Measurements from ENCODE around the gene CCDC141. TPM values are rescaled to one million over a fixed set of nuclear protein-coding genes. Genes with fewer than 3 reads are reported as not detected.

CCDC141 gene
- total and polyA plus RNA-seq, 3 donors from 2014 or later: 2.2 to 25.9 (median 17.8) TPM

DNA sequence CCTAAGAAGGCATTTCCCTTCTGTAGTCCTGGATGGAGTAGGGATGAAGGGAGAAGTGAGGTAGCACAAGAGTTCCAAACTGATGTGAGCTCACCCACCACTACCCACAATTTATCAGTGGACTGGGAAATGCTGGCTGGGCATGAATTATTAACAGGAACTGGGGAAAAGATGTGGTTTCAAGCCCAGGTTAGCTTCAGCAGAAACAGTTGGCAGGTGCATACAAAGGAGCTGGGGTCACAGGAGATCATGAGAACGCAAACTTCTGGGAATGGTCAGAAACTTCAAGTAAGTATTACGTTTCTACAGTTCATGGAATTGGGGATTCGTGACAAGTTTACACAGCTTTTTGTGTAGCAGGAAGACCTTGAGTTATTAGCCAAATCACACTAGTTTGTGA, 5.4 kb downstream of the CCDC141 start:
- no peak for DNase-seq
- no peak overlapping the region for H3K27ac ChIP-seq
- no peaks in the 10 kb centered on the region for H3K27me3 ChIP-seq
- H3K4me1 ChIP-seq: peaks cover 5% of the 10 kb centered on the region
- TF ChIP-seq POLR2A (IDR thresholded peaks at IDR 0.05): no peak
- TF ChIP-seq, protein P1, sequence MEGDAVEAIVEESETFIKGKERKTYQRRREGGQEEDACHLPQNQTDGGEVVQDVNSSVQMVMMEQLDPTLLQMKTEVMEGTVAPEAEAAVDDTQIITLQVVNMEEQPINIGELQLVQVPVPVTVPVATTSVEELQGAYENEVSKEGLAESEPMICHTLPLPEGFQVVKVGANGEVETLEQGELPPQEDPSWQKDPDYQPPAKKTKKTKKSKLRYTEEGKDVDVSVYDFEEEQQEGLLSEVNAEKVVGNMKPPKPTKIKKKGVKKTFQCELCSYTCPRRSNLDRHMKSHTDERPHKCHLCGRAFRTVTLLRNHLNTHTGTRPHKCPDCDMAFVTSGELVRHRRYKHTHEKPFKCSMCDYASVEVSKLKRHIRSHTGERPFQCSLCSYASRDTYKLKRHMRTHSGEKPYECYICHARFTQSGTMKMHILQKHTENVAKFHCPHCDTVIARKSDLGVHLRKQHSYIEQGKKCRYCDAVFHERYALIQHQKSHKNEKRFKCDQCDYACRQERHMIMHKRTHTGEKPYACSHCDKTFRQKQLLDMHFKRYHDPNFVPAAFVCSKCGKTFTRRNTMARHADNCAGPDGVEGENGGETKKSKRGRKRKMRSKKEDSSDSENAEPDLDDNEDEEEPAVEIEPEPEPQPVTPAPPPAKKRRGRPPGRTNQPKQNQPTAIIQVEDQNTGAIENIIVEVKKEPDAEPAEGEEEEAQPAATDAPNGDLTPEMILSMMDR (IDR thresholded peaks at IDR 0.05): no peak
- H3K36me3 ChIP-seq (ENCODE audit: low read depth, missing control alignments): no peaks in the 10 kb centered on the region
- no peak overlapping the region for H3K4me3 ChIP-seq
- H3K9me3 ChIP-seq: no peaks in the 10 kb centered on the region
- 86 to 92% methylated on average over 3 of the region's 3 CpGs for WGBS, 2 donors
- intact Hi-C loops (cut with DNase I; ENCODE audit: low total_unique reads): no loop called here

DNA sequence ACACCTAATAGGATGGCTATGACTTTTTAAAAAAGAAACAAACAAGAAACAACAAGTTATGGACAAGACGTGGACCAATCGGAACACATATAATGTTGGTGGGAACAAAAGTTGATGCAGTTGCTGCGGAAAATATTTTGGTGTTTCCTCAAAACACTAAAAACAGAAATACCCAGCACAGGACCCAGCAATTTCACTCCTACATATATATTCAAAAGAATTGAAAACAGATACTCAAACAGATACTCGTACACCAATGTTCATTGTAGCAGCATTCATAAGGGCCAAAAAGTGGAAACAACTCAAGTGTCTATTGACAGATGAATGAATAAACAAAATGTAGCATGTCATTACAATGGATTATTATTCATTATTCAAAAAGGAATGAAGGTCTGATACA, 12.1 kb downstream of the CCDC141 start:
- H3K4me3 ChIP-seq: no peak overlapping the region
- no peaks in the 10 kb centered on the region for H3K36me3 ChIP-seq (ENCODE audit: low read depth, missing control alignments)
- no peak overlapping the region for H3K27ac ChIP-seq
- WGBS, 2 donors: 94 to 95% methylated on average over 4 of the region's 4 CpGs
- intact Hi-C loops (cut with DNase I; ENCODE audit: low total_unique reads): no loop called here
- no peaks in the 10 kb centered on the region for H3K9me3 ChIP-seq
- H3K27me3 ChIP-seq: no peaks in the 10 kb centered on the region
- no peak for TF ChIP-seq POLR2A (IDR thresholded peaks at IDR 0.05)
- TF ChIP-seq, protein P1 (IDR thresholded peaks at IDR 0.05): no peak
- no peaks in the 10 kb centered on the region for H3K4me1 ChIP-seq
- DNase-seq: no peak

DNA sequence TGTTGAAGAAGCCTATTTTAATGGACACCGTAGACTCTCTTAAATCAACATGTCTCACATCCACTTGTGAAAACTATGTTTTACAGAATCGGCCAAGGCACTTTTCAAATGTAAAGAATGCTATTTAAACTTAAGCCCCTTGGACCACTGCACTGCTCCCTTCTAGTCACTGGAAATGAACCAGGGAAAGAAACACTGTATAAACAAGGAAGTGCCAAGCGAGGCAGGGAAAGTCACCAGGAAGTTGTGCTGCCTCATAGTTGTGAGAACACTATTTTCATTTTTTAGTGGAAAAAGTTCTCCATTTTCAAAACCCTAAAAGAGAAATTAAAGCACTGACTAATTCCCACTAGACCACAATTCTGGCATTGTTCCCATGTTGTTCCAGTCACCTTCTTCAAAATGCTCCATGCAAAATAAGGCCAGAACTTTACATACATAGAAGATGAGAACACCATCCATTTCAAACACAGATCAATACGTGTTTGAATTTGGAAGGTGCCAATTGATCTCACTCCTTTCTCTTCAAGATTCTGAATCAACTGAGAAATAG, 13.5 kb downstream of the CCDC141 start:
- H3K4me3 ChIP-seq: no peak overlapping the region
- no peak for DNase-seq
- no peak overlapping the region for H3K27ac ChIP-seq
- H3K36me3 ChIP-seq (ENCODE audit: low read depth, missing control alignments): no peaks in the 10 kb centered on the region
- WGBS, 2 donors: 89 to 94% methylated on average over 4 of the region's 4 CpGs
- H3K4me1 ChIP-seq: no peaks in the 10 kb centered on the region
- TF ChIP-seq POLR2A (IDR thresholded peaks at IDR 0.05): no peak
- TF ChIP-seq, protein P1 (IDR thresholded peaks at IDR 0.05): no peak
- no peaks in the 10 kb centered on the region for H3K27me3 ChIP-seq
- H3K9me3 ChIP-seq: no peaks in the 10 kb centered on the region
- intact Hi-C loops (cut with DNase I; ENCODE audit: low total_unique reads): no loop called here

DNA sequence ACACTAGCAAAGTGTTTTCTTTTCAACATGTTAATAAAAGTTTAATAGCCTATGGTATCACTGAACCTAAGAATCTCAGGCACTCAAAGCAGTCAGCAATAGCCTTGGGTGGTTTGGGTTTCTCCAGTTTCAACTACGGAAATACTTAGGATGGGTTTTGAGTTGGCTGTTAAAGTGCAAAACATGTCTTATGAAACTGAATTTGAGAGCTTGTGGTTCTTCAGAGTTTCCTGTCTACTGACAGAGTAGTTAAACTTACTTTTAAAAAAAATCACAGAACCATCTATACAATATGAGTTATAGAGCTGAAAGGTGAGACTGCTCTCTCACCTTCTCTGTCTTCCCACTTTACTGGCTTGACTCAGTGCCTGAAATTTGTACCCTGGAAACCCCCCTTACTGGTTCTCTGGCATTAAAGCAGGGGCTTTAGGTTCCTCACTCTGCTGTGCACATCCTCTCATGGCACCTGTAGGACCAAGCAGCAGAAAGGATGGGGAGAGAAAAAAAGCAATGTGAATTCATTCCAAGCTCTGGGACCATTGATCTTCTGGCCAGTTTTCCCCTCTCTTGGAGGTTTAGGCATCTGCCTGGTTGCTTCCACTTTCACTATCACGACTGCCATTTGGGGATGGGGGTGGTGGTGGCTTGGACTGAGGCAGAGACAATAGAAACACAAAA, 18.1 kb downstream of the CCDC141 start:
- no peak for TF ChIP-seq POLR2A (IDR thresholded peaks at IDR 0.05)
- TF ChIP-seq, protein P1 (IDR thresholded peaks at IDR 0.05): no peak
- H3K9me3 ChIP-seq: no peaks in the 10 kb centered on the region
- H3K4me1 ChIP-seq: no peaks in the 10 kb centered on the region
- WGBS, 2 donors: 42 to 53% methylated on average over 2 of the region's 2 CpGs
- H3K27me3 ChIP-seq: no peaks in the 10 kb centered on the region
- no peaks in the 10 kb centered on the region for H3K36me3 ChIP-seq (ENCODE audit: low read depth, missing control alignments)
- no peak for DNase-seq
- intact Hi-C loops (cut with DNase I; ENCODE audit: low total_unique reads): no loop called here
- H3K4me3 ChIP-seq: no peak overlapping the region
- H3K27ac ChIP-seq: no peak overlapping the region

DNA sequence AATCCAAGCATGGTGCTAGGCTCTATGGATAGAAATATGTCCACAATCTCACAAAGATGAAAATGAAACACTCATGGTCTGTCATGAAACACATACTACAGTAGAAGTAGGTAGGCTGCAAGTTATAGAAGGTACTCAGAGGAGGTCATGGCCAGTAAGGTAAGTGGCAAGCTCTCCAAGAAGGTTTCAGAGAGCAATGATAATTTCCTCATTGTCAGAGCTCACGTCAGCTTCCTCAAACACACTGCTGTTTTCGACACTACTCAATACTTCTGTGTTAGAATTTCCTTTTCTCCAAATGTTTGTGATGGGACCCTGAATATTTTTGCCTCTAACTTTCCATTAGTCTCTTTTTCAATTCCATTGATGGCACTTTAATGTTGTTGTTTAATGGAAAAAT, 25.5 kb downstream of the CCDC141 start:
- WGBS, 2 donors: 70 to 91% methylated on average over 2 of the region's 2 CpGs
- no peak for DNase-seq
- no peak overlapping the region for H3K4me3 ChIP-seq
- H3K4me1 ChIP-seq: no peaks in the 10 kb centered on the region
- intact Hi-C loops (cut with DNase I; ENCODE audit: low total_unique reads): no loop called here
- H3K27ac ChIP-seq: no peak overlapping the region
- no peaks in the 10 kb centered on the region for H3K27me3 ChIP-seq
- no peak for TF ChIP-seq POLR2A (IDR thresholded peaks at IDR 0.05)
- TF ChIP-seq, protein P1 (IDR thresholded peaks at IDR 0.05): no peak
- H3K36me3 ChIP-seq (ENCODE audit: low read depth, missing control alignments): no peaks in the 10 kb centered on the region
- no peaks in the 10 kb centered on the region for H3K9me3 ChIP-seq

Data from testis (tissue), 3 donors.